ENCODE results near the gene HSPB9.

- TF ChIP-seq EGR1 (IDR thresholded peaks at IDR 0.05) (no peak), EP300 (IDR thresholded peaks at IDR 0.05; ENCODE audit: borderline replicate concordance) (no peak), REST (IDR thresholded peaks at IDR 0.05; ENCODE audit: low read depth) (no peak), TAF1 (IDR thresholded peaks at IDR 0.05; ENCODE audit: low read depth) (no peak), RAD21 (IDR thresholded peaks at IDR 0.05; ENCODE audit: low read depth) (no peak), NFIC (IDR thresholded peaks at IDR 0.05) (no peak)
- TF ChIP-seq, protein P1, sequence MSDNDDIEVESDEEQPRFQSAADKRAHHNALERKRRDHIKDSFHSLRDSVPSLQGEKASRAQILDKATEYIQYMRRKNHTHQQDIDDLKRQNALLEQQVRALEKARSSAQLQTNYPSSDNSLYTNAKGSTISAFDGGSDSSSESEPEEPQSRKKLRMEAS (IDR thresholded peaks at IDR 0.05) = 0 out of 2 replicates have a peak, but pooled peaks have one; percentile 37
Measured at GRCh38 chr17:42132941-42133340, 10.3 kb downstream of the HSPB9 start.

Measured in Ishikawa (cell line).